Karpas-422 (cell line): Measurements from ENCODE around the gene RNPS1. TPM values are rescaled to one million over a fixed set of nuclear protein-coding genes. Genes with fewer than 3 reads are reported as not detected.
A peak's percentile ranks its signal among the peaks of the same experiment; 100 is the strongest.

Experiments used
- DNase-seq: peaks from one replicate; pipeline ENCODE4 v3.0.0-alpha.2; 2015
- H2AFZ ChIP-seq: fragments of 200-600 bp; sonication (generic); 2 replicates; pipeline ENCODE4 v1.6.1; 2014; ENCODE audit warnings: antibody characterized with exemption, low read length, mixed read lengths
- H3K27ac ChIP-seq: fragments of 200-600 bp; sonication (generic); 2 replicates; pipeline ENCODE4 v1.5.1; 2014; ENCODE audit warnings: mild to moderate bottlenecking, low read length, moderate library complexity
- H3K27me3 ChIP-seq: fragments of 200-600 bp; sonication (generic); 2 replicates; pipeline ENCODE4 v1.6.1; 2014; ENCODE audit warnings: low read length, mixed read lengths
- H3K36me3 ChIP-seq: fragments of 200-600 bp; sonication (generic); 2 replicates; pipeline ENCODE4 v1.6.1; 2014; ENCODE audit warnings: low read length, mixed read lengths; ENCODE audit not compliant: insufficient read depth
- H3K4me1 ChIP-seq: fragments of 200-600 bp; sonication (generic); 2 replicates; pipeline ENCODE4 v1.6.1; 2014; ENCODE audit warnings: mild to moderate bottlenecking, low read length, mixed read lengths
- H3K4me2 ChIP-seq: fragments of 200-600 bp; sonication (generic); 2 replicates; pipeline ENCODE4 v1.6.1; 2014; ENCODE audit warnings: low read length, low read depth, mild to moderate bottlenecking; ENCODE audit not compliant: poor library complexity, severe bottlenecking
- H3K4me3 ChIP-seq: fragments of 200-600 bp; sonication (generic); 2 replicates; pipeline ENCODE4 v1.5.1; 2014; ENCODE audit warnings: mild to moderate bottlenecking, antibody characterized with exemption, low read length, mixed read lengths
- H3K79me2 ChIP-seq: fragments of 200-600 bp; sonication (generic); 2 replicates; pipeline ENCODE4 v1.6.1; 2014; ENCODE audit warnings: mild to moderate bottlenecking, low read length, mixed read lengths
- H3K9ac ChIP-seq: fragments of 200-600 bp; sonication (generic); 2 replicates; pipeline ENCODE4 v1.6.0; 2014; ENCODE audit warnings: low read length
- H3K9me2 ChIP-seq: fragments of 200-600 bp; sonication (generic), shearing (Covaris generic); replicated peaks from 2 replicates; pipeline ENCODE4 v1.6.0; 2014; ENCODE audit warnings: mild to moderate bottlenecking, low read length, moderate library complexity; ENCODE audit not compliant: insufficient read depth
- H3K9me3 ChIP-seq: fragments of 300-700, 200-600 bp; sonication (generic); 2 replicates; pipeline ENCODE4 v1.6.1; 2014; ENCODE audit warnings: low read length, mixed read lengths
- H4K20me1 ChIP-seq: fragments of 200-600 bp; sonication (generic); 2 replicates; pipeline ENCODE4 v1.6.1; 2014; ENCODE audit warnings: mild to moderate bottlenecking, antibody characterized with exemption, low read length, low read depth; ENCODE audit not compliant: insufficient read depth
- total RNA-seq: library from RNA; depleted of rRNA; stranded (reverse); fragments of >200 nt; shearing (Covaris generic); gene quantifications from 2 replicates; pipeline ENCODE4 v1.2.3, GENCODE V29; 2014; ENCODE audit warnings: low replicate concordance

The RNPS1 gene
- total RNA-seq, 1 experiment from 2014 or later = 125 TPM

GRCh38 chr16:2278272-2278608 lies 10.3 kb upstream of the RNPS1 start:
- no peaks in the 10 kb centered on the region for H4K20me1 ChIP-seq
- H3K4me2 ChIP-seq = no peak overlapping the region
- no peaks in the 10 kb centered on the region for H3K36me3 ChIP-seq
- DNase-seq = peak; percentile 54
- no peak overlapping the region for H2AFZ ChIP-seq
- no peak overlapping the region for H3K27ac ChIP-seq
- no peaks in the 10 kb centered on the region for H3K79me2 ChIP-seq
- H3K27me3 ChIP-seq = no peaks in the 10 kb centered on the region
- H3K4me3 ChIP-seq = no peak overlapping the region
- no peaks in the 10 kb centered on the region for H3K4me1 ChIP-seq
- H3K9me3 ChIP-seq = no peaks in the 10 kb centered on the region
- no peaks in the 10 kb centered on the region for H3K9me2 ChIP-seq
- no peak overlapping the region for H3K9ac ChIP-seq

GRCh38 chr16:2277466-2278271 lies 9.7 kb upstream of the RNPS1 start:
- no peaks in the 10 kb centered on the region for H3K36me3 ChIP-seq
- no peak overlapping the region for H3K9ac ChIP-seq
- no peaks in the 10 kb centered on the region for H3K4me1 ChIP-seq
- no peak for DNase-seq
- no peaks in the 10 kb centered on the region for H3K79me2 ChIP-seq
- no peak overlapping the region for H3K4me2 ChIP-seq
- no peaks in the 10 kb centered on the region for H4K20me1 ChIP-seq
- no peaks in the 10 kb centered on the region for H3K9me3 ChIP-seq
- no peak overlapping the region for H3K27ac ChIP-seq
- H3K9me2 ChIP-seq = no peaks in the 10 kb centered on the region
- H3K4me3 ChIP-seq = no peak overlapping the region
- no peaks in the 10 kb centered on the region for H3K27me3 ChIP-seq
- H2AFZ ChIP-seq = no peak overlapping the region

- no peak overlapping the region for H3K27ac ChIP-seq
- no peak overlapping the region for H3K9ac ChIP-seq
- no peaks in the 10 kb centered on the region for H3K36me3 ChIP-seq
- H3K4me3 ChIP-seq = no peak overlapping the region
- H3K79me2 ChIP-seq = no peaks in the 10 kb centered on the region
- no peak for DNase-seq
- no peak overlapping the region for H2AFZ ChIP-seq
- H3K9me2 ChIP-seq = no peaks in the 10 kb centered on the region
- H3K9me3 ChIP-seq = no peaks in the 10 kb centered on the region
- H3K4me1 ChIP-seq = no peaks in the 10 kb centered on the region
- no peak overlapping the region for H3K4me2 ChIP-seq
- no peaks in the 10 kb centered on the region for H4K20me1 ChIP-seq
- no peaks in the 10 kb centered on the region for H3K27me3 ChIP-seq
These were observed 8.7 kb upstream of the RNPS1 start for GRCh38 chr16:2276368-2277195.

DNA sequence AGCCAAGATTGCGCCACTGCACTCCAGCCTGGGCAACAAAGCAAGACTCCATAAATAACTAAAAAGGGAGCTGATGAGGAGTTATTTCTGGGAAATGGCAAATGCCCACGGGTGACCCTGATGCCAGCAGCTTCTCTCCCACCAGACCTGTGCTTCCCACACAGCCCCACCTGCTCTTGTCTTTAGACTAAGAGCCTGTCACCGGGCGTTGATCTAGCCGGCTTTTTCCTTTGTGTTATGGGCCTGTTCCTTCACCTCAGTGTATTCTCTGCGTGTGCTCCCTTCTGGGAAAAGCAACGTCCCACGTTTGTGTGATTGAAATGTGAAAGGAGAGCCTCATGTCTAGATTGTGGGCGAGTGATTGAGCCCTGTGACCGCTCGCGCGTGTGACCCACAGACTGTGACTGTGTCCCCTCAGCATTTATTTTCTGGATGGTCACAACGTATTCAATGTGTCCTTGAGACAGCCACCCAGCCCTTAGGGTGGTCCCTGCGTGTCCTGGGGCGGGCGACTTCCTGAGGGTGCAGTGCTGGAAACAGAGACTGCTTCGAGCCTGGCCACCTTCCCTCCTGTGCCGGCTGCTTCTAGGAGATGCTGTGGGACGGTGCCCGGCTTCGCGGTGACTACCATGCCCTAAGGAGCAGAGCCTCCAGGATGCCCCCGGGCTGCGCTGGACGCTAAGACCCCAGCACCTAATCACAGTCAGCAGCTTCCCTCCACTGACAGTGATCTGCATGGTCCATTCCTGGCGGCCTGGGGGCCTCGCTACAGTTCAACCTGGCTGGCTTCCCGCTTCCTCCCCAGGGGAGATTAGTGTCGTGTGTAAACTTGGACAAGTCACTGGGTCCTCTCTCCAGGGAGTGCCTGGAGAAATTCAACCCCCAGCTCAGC lies 7.8 kb upstream of the RNPS1 start:
- Histone ChIP-seq H3K27me3 (no peaks in the 10 kb centered on the region), H3K4me3 (no peak overlapping the region), H3K9ac (no peak overlapping the region), H3K4me1 (no peaks in the 10 kb centered on the region), H3K9me2 (no peaks in the 10 kb centered on the region), H4K20me1 (no peaks in the 10 kb centered on the region), H3K27ac (no peak overlapping the region), H3K4me2 (no peak overlapping the region), H3K79me2 (no peaks in the 10 kb centered on the region), H3K36me3 (no peaks in the 10 kb centered on the region), H2AFZ (no peak overlapping the region), H3K9me3 (no peaks in the 10 kb centered on the region)
- no peak for DNase-seq

- Histone ChIP-seq H3K4me3 (no peak overlapping the region), H3K27ac (no peak overlapping the region), H3K9me2 (no peaks in the 10 kb centered on the region), H3K27me3 (no peaks in the 10 kb centered on the region), H3K79me2 (peaks cover 3% of the 10 kb centered on the region; the same call in 1 of the 2 replicates), H3K9me3 (no peaks in the 10 kb centered on the region), H3K4me2 (no peak overlapping the region), H2AFZ (no peak overlapping the region), H3K4me1 (peaks cover 12% of the 10 kb centered on the region), H4K20me1 (peaks cover 10% of the 10 kb centered on the region; the same call in 1 of the 2 replicates), H3K36me3 (no peaks in the 10 kb centered on the region), H3K9ac (no peak overlapping the region)
- DNase-seq = no peak
These were observed 6.0 kb upstream of the RNPS1 start for GRCh38 chr16:2273931-2274330.

GRCh38 chr16:2273484-2273883 lies 5.6 kb upstream of the RNPS1 start:
- DNase-seq = no peak
- H3K9ac ChIP-seq = no peak overlapping the region

GRCh38 chr16:2271848-2272461 lies 4.0 kb upstream of the RNPS1 start:
- Histone ChIP-seq H3K4me2 (no peak overlapping the region), H3K9me3 (no peaks in the 10 kb centered on the region), H3K9me2 (no peaks in the 10 kb centered on the region), H3K4me3 (no peak overlapping the region), H3K36me3 (no peaks in the 10 kb centered on the region), H2AFZ (no peak overlapping the region), H3K79me2 (peaks cover 12% of the 10 kb centered on the region), H4K20me1 (peaks cover 15% of the 10 kb centered on the region; the same call in 1 of the 2 replicates), H3K4me1 (peaks cover 13% of the 10 kb centered on the region), H3K27me3 (no peaks in the 10 kb centered on the region), H3K27ac (no peak overlapping the region), H3K9ac (no peak overlapping the region)
- no peak for DNase-seq

More at GRCh38 chr16:2273484-2273883, 5.6 kb upstream of the RNPS1 start:
- Histone ChIP-seq H3K27me3 (no peaks in the 10 kb centered on the region), H2AFZ (no peak overlapping the region), H3K9me3 (no peaks in the 10 kb centered on the region), H3K4me3 (no peak overlapping the region), H3K36me3 (no peaks in the 10 kb centered on the region), H3K4me1 (peaks cover 13% of the 10 kb centered on the region), H4K20me1 (peaks cover 10% of the 10 kb centered on the region; the same call in 1 of the 2 replicates), H3K4me2 (no peak overlapping the region), H3K27ac (no peak overlapping the region), H3K79me2 (peaks cover 3% of the 10 kb centered on the region; the same call in 1 of the 2 replicates), H3K9me2 (no peaks in the 10 kb centered on the region)
